Measurements from ENCODE around the gene SIRPB2.
"Not testable (repeated sequence)": the region's sequence is repeated elsewhere in the genome, so short reads cannot be mapped to it uniquely, and the experiment has no call there.

The SIRPB2 gene

DNA sequence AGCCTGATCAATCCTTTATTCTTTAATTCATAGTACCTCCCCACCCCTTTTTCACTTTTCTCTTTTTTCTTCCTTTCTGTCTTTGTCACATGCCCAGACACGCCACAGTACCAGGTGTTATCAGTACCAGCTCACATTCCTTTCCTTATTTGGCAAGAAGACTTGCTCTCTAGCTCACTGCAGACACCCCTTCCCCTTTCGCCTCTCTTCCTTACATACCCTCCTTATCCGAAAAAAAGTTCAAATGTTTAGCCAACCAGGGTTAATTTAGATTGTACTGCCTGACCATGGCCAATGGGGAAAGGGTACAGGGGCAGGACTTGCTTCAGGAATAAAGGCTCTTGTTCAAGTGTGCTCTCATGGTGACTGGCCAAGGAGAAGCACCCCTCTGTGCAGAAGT is 9.3 kb upstream of the SIRPB2 start:
- in situ Hi-C loops (cut with MboI; ENCODE audit: low sequenced_read_pairs), result no loop called here

DNA sequence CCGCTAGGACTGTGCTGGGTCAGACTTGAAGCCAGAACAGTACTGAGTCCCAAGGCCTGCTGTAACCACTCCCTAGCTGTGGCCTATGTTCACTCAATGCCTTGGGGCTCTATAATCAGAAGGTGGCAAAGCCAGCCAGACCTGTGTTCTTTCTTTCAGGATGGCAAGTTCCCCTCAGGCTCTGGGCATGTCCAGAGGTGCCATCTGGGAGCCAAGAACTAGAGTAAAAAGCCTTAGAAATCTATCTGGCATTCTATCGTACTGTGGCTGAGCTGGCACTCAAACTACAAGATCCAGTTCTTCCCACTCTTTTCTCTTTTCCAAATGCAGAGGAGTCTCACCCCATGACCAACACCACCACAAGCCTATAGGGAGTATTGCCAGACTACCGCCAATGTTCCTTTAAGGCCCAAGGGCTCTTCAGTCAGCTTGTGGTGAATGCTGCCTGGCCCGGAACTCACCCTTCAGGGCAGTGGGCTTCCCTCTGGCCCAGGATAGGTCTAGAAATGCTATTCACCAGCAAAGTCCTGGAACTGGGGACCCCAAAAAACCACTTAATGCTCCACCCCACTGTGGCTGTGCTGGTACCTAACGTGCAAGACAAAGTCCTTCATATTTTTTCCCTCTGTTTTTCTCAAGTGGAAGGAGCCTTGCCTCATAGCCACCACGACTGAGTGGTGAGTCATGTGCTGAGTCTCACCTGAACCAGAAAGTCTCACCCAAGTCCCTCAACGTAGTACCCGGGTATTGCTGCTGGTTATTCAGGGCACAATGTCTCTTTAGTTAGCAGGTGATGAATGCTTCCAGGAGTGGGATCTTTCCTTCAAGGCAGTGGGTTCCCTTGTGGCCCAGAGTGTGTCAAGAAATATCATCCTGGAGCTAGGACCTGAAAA is 8.6 kb upstream of the SIRPB2 start:
- in situ Hi-C loops (cut with MboI; ENCODE audit: low sequenced_read_pairs), result no loop called here

DNA sequence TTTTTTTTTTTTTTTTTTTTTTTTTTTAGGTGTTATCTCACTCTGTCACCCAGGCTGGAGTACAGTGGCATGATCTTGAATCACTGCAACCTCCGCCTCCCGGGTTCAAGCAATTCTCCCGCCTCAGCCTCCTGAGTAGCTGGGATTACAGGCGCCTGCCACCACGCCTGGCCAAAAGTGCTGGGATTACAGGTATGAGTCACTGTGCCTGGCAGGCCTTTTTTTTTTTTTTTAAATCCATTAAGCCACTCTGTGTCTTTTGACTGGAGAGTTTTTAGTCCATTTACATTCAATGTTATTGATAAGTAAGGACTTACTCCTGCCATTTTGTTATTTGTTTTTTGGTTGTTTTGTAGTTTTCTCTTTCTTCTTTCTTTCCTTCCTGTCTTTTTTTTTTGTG is 6.2 kb upstream of the SIRPB2 start:
- in situ Hi-C loops (cut with MboI; ENCODE audit: low sequenced_read_pairs), result not testable (repeated sequence)

DNA sequence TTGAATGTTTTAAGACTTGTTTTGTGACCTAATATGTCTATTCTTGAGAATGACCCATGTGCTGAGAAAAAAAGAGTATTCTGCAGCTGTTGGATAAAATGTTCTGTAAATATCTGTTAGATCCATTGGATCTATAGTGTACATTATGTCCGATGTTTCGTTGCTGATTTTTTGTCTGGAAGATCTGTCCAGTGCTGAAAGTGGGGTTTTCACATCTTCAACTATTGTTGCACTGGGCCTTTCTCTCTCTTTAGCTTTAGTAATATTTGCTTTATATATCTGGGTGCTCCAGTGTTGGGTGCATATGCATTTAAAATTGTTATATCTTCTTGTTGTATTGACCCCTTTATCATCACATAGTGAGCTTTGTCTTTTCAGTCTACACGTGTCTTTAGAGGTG is 5.7 kb upstream of the SIRPB2 start:
- in situ Hi-C loops (cut with MboI; ENCODE audit: low sequenced_read_pairs), result no loop called here

DNA sequence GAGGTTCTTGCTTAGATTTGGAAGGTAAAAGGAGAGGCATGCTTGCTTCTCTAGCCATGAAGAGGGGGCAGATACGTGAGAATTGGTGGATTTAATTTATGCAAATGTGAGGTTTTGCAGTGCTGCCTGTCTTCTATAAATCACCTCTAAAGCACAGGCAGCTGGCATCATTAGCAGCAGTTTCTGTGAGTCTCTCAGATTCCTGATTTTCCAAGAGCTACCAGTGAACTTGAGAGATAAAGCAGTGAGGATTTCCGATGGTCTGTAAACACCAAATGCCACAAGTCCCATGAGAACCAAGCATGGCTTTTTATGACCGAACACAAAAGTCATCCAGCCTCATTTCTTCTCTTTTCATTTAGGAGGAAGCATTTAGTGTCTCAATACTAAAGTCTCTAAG is 3.2 kb upstream of the SIRPB2 start:
- in situ Hi-C loops (cut with MboI; ENCODE audit: low sequenced_read_pairs), result no loop called here

DNA sequence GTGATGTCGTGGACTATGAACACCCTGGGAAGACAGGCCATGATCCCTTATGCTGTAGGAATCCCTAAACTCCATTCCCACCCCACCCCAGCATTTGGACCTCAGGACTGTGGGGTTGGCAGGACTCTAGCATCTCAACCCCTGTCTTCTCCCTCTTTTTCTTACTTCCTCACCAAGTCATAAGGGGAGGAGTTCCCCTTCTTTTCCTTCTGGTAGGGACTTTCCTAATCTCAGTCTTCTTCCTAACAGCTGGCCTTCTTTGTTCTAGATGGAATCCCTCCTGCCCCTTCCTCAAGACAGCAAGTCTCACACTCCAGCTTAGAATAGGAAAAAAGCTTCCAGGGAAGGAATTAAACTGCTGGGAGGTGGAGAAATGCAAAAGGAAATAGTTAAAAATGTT is 2.3 kb upstream of the SIRPB2 start:
- in situ Hi-C loops (cut with MboI; ENCODE audit: low sequenced_read_pairs), result no loop called here

DNA sequence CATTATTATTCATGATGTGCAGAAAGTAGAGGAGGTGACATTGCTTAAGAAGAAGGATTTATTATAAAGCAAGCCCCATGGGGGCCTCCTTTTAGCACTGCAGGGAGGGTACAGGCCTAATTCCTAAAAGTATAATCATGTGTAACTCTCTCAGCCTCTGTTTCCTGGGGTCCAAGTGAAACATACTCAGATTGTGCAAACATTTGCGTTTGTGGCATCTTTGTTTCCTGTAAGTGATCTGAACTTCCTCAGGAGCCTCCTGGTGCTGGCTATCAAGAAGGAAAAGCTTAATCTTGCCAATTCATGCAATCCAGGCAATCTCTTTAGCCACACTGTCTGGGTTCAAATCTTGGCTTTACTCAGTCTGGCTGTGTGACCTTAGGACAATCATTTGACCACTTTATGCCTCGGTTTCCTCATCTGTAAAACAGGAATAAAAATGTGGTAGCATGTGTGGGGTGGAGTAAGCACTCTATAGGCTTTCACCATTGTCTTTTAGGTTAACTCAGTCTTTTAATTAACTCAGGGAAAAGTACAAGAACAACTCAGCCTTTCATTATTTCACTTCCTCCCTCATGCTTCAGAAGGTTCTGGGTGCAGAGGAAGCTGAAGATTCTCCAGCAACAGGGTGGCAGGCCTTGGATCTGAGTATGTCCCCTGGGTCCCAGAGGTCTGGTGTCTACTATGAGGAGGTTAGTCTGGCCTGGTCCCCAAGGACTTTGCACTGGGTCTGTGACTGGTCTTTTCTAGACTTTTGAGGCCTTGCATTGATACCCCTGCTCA is 831 bp upstream of the SIRPB2 start:
- in situ Hi-C loops (cut with MboI; ENCODE audit: low sequenced_read_pairs), result no loop called here

DNA sequence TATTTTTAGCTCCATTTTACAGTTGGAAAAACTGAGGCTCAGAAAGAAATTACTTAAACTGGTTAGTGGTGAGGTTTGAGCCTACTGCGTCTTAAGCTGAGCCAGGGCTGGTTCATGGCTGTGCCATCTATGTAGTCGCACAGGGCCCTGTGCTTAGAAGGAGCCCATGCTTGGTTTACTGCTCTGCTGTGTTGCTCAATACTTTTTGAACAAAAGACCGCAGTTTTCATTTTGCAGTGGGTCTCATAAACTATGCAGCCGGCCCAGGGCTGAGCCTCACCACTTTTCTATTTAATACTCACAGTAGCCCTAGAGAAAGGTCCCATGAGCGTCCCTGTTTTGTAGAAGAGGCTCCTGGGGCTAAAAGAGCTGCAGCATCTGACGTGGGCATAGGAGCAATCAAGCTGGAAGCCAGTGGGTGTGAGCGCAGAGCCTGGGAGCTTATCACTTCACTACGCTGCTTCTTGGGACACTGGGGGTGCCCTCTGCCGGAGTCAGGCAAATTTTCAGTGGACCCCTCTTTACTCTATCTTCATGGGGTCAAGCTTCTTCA is 501 bp downstream of the SIRPB2 start:
- in situ Hi-C loops (cut with MboI; ENCODE audit: low sequenced_read_pairs), result no loop called here

DNA sequence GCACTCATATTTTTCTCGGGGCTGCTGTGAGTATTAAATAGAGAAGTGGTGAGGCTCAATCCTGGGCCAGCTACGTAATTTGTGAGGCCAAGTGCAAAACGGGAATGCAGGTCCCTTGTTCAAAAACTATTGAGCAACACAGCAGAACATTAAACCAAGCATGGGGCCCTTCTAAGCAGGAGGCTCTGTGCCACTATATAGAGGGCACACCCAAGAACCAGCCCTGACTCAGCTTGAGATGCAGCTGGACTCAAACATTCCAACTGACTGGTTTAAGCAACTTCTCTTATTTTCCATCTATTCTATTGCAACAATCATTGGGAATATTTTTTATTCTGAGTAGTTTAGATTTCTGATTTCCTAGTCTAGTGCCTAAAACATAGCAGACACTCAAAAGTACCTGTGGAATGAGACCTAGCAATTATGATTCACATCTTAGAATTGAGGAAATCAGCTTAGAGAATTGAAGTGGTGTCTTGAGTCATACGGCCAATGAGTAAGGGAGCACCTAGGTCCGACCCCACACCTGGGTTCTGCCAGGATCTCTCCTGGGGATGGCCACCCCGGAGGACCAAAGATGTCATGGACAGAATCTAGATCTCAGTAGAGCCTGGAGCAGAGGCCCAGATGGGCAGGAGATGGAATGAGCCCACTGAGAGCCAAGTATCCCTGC is 1.3 kb downstream of the SIRPB2 start:
- in situ Hi-C loops (cut with MboI; ENCODE audit: low sequenced_read_pairs), result no loop called here

DNA sequence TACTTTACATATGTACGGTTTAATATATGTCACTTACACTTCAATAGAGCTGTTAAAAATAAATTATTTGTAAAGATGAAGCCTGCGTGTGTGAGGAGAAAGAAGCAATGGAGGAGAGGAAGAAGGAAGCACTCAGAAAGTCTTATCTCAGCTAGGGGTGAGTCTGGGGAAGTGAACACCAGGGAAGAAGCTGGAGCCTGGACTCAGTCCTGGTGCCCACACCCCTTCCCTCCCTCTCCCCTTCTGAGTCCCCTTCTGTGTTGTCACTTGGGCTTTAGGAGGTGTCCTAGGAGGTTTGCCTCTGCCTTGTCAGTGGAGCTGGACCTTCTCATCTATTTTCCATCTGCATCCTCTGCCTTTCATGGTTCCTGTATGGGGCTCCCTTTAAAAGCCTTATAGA is 1.9 kb downstream of the SIRPB2 start:
- in situ Hi-C loops (cut with MboI; ENCODE audit: low sequenced_read_pairs), result no loop called here

DNA sequence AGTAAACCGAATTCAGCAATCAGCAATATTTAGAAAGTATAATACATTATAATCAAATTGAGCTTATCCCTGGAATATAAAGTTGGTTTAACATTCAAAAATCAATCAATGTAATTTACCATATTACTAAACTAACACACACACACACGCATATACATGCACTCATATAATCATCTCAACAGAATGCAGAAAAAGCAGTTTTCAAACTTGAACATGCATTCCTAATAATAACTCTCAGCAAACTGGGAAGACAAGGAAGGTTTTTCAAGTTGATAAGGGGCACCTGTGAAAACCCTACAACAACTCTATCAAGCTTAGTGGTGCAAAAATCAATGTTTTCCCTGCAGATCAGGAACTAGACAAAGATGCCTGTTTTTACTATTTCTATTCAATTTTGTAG is 4.7 kb downstream of the SIRPB2 start:
- in situ Hi-C loops (cut with MboI; ENCODE audit: low sequenced_read_pairs), result no loop called here

DNA sequence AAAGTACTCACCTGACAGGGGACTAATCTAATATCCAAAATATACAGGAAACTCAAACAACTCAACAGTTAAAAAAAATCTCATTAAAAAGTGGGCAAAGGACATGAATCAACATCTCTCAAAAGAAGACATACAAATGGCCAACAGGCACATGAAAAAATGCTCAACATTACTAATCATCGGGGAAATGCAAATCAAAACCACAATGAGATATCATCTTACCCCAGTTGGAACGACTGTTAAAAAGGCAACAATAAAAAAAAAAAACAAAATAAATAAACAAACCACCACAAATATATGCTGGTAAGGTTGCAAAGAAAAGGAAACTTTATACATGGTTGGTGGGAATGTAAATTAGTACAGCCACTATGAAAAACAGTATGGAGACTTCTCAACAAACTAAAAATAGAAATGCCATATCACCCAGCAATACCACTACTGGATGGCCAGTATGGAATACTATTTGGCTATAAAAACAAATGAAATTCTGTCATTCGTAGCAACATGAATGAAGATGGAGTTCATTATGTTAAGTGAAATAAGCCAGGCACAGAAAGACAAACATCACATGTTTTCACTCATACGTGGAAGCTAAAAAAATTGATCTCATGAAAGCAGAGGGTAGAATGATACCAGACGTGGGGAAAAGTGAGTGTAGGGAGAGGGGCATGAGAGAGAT is 6.6 kb downstream of the SIRPB2 start:
- in situ Hi-C loops (cut with MboI; ENCODE audit: low sequenced_read_pairs), result no loop called here

DNA sequence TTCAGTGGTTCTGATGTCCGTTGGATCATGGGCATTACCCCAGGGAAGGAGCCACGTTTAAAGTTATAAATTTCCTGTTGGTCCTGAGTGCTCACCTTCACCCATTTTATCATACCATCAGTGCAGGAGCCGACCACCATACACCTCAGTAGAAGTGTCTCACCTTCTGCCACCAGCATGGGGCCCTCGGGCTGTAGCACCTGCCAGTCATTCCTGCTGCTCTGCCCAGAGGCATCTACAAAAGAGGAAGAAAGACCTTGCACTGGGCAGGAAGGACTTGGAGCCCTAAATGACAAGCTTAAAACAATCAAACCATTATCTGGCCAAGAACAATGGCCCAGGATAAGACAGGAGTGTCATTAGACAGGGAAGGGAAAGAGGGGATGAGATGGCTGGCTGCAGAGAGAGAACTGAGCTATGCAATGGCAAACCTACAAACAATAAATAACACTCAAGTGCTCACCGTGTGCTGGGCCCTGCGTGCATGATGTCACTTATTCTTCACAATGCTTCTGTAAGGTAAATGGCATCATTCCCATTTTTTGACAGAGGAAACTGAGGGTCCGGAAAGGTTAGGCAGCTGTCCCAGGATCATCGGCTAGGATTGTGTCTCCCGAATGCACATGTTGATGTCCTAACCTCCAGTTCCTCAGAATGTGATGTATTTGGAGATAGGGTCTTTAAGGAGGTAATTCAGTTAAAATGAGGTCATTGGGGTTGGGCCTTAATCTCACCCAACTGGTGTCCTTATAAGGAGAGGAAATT is 11.2 kb downstream of the SIRPB2 start:
- in situ Hi-C loops (cut with MboI; ENCODE audit: low sequenced_read_pairs), result no loop called here

DNA sequence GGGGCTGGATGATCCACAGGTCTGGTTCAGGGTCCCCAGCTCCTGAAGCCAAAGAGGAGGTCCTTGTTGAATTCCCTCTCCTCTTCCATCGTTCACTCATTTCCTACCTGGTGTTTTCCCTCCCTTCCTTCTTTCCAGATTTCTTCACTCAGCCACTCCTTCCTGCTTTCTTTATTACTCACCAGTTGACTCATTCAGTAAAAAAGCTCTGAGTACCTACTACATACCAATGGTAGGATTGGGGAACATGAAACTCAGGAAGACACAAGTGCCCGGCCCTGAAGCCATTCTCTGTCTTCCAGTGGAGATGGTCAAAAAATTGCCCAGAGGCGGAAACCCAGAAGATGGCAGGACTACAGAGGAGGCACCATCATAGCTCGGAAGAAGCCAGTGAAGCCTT is 12.7 kb downstream of the SIRPB2 start:
- in situ Hi-C loops (cut with MboI; ENCODE audit: low sequenced_read_pairs), result no loop called here

DNA sequence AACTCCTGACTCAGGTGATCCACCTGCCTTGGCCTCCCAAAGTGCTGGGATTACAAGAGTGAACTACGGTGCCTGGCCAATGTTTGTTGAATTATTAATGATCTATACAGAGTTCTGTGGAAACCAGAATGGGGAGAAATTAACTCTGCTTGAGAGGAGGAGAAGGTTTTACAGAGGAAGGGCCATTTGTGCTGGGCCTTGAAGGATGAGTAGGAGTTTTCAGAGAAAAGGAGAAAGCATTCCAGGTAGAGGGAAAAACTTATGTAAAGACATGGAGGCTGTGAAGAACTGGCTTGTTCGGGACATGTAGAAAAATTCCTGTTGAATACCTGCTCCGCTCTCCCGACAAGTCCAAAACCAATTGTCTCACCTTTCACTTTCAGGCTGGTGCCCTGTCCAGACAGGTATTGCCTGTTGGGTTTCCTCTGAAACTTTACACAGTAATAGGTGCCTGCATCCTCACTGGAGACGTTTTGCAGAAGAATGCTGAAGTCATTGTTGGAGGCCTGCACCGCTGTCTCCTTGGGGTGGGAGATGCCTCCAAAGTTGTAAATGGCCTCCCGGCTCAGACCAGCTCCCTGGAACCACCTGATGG is 13.2 kb downstream of the SIRPB2 start:
- in situ Hi-C loops (cut with MboI; ENCODE audit: low sequenced_read_pairs), result no loop called here

DNA sequence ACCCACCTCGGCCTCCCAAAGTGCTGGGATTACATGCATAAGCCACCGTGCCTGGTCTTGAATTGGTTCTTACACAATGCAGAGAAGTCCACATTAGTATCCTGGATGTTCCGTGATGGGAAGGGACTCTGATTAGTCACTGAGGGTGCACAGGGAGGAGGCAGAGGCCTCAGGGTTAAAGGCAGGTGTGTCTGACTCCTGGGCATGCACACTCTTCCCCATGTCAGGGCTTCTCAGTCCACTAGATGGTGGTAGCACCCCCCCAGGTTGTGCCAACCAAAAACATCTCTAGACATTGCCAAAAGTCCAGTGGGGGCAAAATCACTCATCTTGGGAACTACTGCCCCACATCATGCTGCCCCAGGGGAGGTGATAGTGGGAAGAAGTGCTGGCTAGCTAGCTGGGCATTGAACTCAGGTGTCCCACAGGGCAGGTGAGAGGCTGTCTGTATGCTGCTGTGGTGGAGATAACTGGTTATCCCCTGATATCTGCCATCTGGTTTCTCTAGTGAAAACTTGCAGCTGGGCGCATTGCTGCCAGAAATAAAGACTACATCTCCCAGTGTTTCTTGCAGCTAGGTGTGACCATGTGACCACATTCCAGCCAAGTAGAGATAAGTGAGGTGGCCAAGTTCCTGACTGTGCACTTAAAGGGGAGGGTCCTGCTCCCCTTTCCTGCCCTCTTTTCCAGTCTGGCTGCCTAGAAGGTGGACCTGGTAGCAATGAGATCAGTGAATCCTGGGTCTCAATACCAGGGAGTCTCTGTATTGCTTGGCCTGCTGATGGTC is 16.2 kb downstream of the SIRPB2 start:
- in situ Hi-C loops (cut with MboI; ENCODE audit: low sequenced_read_pairs), result no loop called here

DNA sequence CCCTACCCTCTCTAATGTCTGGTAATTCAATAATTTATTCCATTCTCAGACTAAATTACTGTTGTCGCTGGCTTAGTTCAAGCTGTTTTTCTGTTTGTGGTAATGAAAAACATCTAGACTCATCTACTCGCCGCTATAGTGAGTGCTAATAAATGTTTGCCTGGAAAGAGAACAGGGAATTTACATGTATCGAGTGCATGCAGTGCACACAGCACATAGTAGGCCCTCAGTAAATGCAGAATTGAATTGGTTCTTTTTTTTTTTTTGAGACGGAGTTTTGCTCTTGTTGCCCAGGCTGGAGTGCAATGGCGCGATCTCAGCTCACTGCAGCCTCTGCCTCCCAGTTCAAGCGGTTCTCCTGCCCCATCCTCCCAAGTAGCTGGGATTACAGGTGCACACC is 16.9 kb downstream of the SIRPB2 start:
- in situ Hi-C loops (cut with MboI; ENCODE audit: low sequenced_read_pairs), result no loop called here

DNA sequence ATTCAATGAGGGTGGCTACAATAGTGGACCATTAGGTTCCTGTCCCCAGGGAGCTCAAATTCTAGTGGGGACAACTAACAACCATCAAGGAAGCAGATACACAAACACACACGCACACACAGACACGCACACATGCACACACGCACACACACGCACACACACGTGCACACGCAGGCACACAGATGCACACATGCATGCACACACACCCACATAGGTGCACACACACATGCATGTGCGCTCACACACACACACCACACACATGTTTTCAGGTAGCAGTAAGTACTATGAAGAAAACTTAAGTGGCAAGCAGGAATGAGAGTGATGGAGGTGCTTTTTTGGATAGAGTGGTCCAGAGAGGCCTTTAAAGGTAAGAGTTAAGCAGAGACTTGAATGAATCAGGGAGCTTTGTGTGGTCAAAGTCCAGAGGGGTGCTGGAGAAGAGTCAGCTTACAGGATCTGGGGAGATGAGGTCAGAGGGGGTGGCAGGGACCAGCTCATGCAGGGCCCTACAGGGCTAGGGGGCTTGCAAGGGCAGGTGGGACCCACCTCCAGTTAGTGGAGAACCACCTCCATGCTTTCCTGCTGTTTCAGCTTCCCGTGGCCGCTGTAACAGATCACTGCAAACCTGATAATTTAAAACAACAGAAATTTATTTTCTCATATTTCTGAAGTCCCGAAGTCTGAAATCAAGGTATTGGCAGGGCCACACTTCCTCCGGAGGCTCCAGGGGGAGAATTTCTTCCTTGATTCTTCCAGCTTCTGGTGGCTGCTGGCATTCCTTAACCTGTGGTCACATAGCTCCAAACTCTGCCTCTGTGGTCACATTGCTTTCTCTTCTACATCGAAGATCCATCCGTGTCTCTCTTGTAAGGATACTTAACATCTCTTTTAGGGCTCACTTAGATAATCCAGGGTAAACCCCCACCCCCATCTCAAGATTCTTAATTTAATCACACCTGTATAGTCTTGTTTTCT is 17.7 kb downstream of the SIRPB2 start:
- in situ Hi-C loops (cut with MboI; ENCODE audit: low sequenced_read_pairs), result no loop called here

All from HL-60/S4 (cell line).